SHP77 treated with DMSO at 0.1 percent for 48 hours (cell line): ENCODE measurements around the gene DPP6.
"Not testable (repeated sequence)": the region's sequence is repeated elsewhere in the genome, so short reads cannot be mapped to it uniquely, and the experiment has no call there.

ENCODE experiments used
- DNase-seq: peaks from one replicate; lab custom pipeline; 2025; lab: John Stamatoyannopoulos, UW

The DPP6 gene

GRCh38 chr7:154666768-154667167, 614.6 kb downstream of the DPP6 start:
- DNase-seq, result no peak

GRCh38 chr7:154672659-154673415, 620.6 kb downstream of the DPP6 start:
- no peak for DNase-seq

GRCh38 chr7:154674191-154674590, 622.0 kb downstream of the DPP6 start:
- DNase-seq, result no peak

- DNase-seq, result no peak
These were observed 623.4 kb downstream of the DPP6 start for GRCh38 chr7:154675560-154675959.

GRCh38 chr7:154676033-154676421, 623.8 kb downstream of the DPP6 start:
- DNase-seq, result not testable (repeated sequence)

- no peak for DNase-seq
These were observed 624.4 kb downstream of the DPP6 start for GRCh38 chr7:154676422-154677073.

- DNase-seq, result no peak
These were observed 625.3 kb downstream of the DPP6 start for GRCh38 chr7:154677454-154677853.

- DNase-seq, result not testable (repeated sequence)
These were observed 625.9 kb downstream of the DPP6 start for GRCh38 chr7:154678001-154678550.

GRCh38 chr7:154679379-154680053, 627.3 kb downstream of the DPP6 start:
- no peak for DNase-seq

GRCh38 chr7:154680894-154681659, 628.9 kb downstream of the DPP6 start:
- no peak for DNase-seq

- DNase-seq, result no peak
These were observed 629.8 kb downstream of the DPP6 start for GRCh38 chr7:154682003-154682402.

GRCh38 chr7:154684666-154685563, 632.7 kb downstream of the DPP6 start:
- no peak for DNase-seq

GRCh38 chr7:154685564-154685901, 633.3 kb downstream of the DPP6 start:
- DNase-seq, result no peak

- DNase-seq, result no peak
These were observed 634.1 kb downstream of the DPP6 start for GRCh38 chr7:154686305-154686704.

- no peak for DNase-seq
These were observed 636.8 kb downstream of the DPP6 start for GRCh38 chr7:154688952-154689351.

GRCh38 chr7:154690411-154690810, 638.2 kb downstream of the DPP6 start:
- DNase-seq, result no peak

GRCh38 chr7:154693661-154694060, 641.5 kb downstream of the DPP6 start:
- DNase-seq, result no peak

- no peak for DNase-seq
These were observed 643.6 kb downstream of the DPP6 start for GRCh38 chr7:154695836-154696235.

GRCh38 chr7:154696556-154696955, 644.4 kb downstream of the DPP6 start:
- no peak for DNase-seq

- DNase-seq, result no peak
These were observed 646.6 kb downstream of the DPP6 start for GRCh38 chr7:154698726-154699291.

- no peak for DNase-seq
These were observed 647.2 kb downstream of the DPP6 start for GRCh38 chr7:154699417-154699816.
